NOMO-1 (cell line): ENCODE results near the gene HSPB9.

Source experiments
- DNase-seq, 2 experiments: peaks; one replicate each; lab custom pipeline; 2025; ENCODE audit not compliant: unreplicated experiment in 2 of 2; lab: John Stamatoyannopoulos, UW

Gene HSPB9

GRCh38 chr17:42118126-42118510, 4.5 kb upstream of the HSPB9 start:
- DNase-seq = no peak

- DNase-seq = peak in 1 of 2 experiments; percentile 15
These were observed 4.1 kb upstream of the HSPB9 start for GRCh38 chr17:42118545-42118944.

GRCh38 chr17:42119301-42119700, 3.3 kb upstream of the HSPB9 start:
- DNase-seq = no peak

GRCh38 chr17:42120161-42120769, 2.3 kb upstream of the HSPB9 start:
- no peak for DNase-seq

- DNase-seq = peak; percentile 65 to 68
These were observed 1.5 kb upstream of the HSPB9 start, which contains the start of gene KAT2A for GRCh38 chr17:42120770-42121769. Gene KAT2A, minus strand, starts transcription at chr17:42121367. Its CDS starts 63 bp downstream, at chr17:42121304.

- no peak for DNase-seq
These were observed 1.7 kb downstream of the HSPB9 start for GRCh38 chr17:42124256-42124655.

GRCh38 chr17:42125565-42125964, 3.0 kb downstream of the HSPB9 start:
- DNase-seq = no peak

- DNase-seq = no peak
These were observed 4.2 kb downstream of the HSPB9 start for GRCh38 chr17:42126836-42127235.

GRCh38 chr17:42127414-42127813, 4.8 kb downstream of the HSPB9 start:
- DNase-seq = no peak

- no peak for DNase-seq
These were observed 6.7 kb downstream of the HSPB9 start for GRCh38 chr17:42129109-42129837.

GRCh38 chr17:42130310-42130936, 7.8 kb downstream of the HSPB9 start:
- DNase-seq = no peak

GRCh38 chr17:42131232-42131631, 8.6 kb downstream of the HSPB9 start:
- no peak for DNase-seq

- peak in 1 of 2 experiments; percentile 11 for DNase-seq
These were observed 9.4 kb downstream of the HSPB9 start for GRCh38 chr17:42131981-42132432.

- peak; percentile 51 to 60 for DNase-seq
These were observed 10.3 kb downstream of the HSPB9 start for GRCh38 chr17:42132941-42133340.

- no peak for DNase-seq
These were observed 10.9 kb downstream of the HSPB9 start for GRCh38 chr17:42133461-42134041.

GRCh38 chr17:42135151-42135550, 12.5 kb downstream of the HSPB9 start:
- DNase-seq = no peak

- peak; percentile 26 to 65 for DNase-seq
These were observed 13.4 kb downstream of the HSPB9 start for GRCh38 chr17:42135664-42136653.

GRCh38 chr17:42136654-42137051, 14.0 kb downstream of the HSPB9 start:
- DNase-seq = no peak
